ENCODE results near the gene MINDY2. TPM values are rescaled to one million over a fixed set of nuclear protein-coding genes. Genes with fewer than 3 reads are reported as not detected.
A peak's percentile ranks its signal among the peaks of the same experiment; 100 is the strongest.

The MINDY2 gene
- 6.6 TPM for polyA plus RNA-seq (2013, experiment 1 of 2)
- 6.6 TPM for polyA plus RNA-seq (2013, experiment 2 of 2)

- no peaks in the 10 kb centered on the region for H3K9me3 ChIP-seq (replicated peaks in 1 of 2; ENCODE audit: control insufficient read depth in 2 of 2, insufficient read depth in 1 of 2, low read depth in 1 of 2, low read length in 2 of 2)
- H3K18ac ChIP-seq (ENCODE audit: low read length), result peak within 1 kb of the TSS; percentile 100
- H2BK12ac ChIP-seq (ENCODE audit: low read length), result peak within 1 kb of the TSS; percentile 97
- H2AFZ ChIP-seq (ENCODE audit: low read length), result peak within 1 kb of the TSS; percentile 95
- WGBS, 2 donors (ENCODE audit: extremely low coverage in 2 of 2, insufficient read length in 2 of 2, insufficient replicate concordance in 1 of 2), result no CpG with 5 or more reads among the region's 75 CpGs
- H3K14ac ChIP-seq (ENCODE audit: low read length), result peak within 1 kb of the TSS; percentile 56
- H3K27me3 ChIP-seq (ENCODE audit: control insufficient read depth in 3 of 3, insufficient read depth in 3 of 3, low read depth in 1 of 3, low read length in 3 of 3), result no peaks in the 10 kb centered on the region
- no peaks in the 10 kb centered on the region for H3K36me3 ChIP-seq (replicated peaks in 1 of 2; ENCODE audit: control insufficient read depth in 2 of 2, insufficient read depth in 2 of 2, low read length in 2 of 2)
- peak within 1 kb of the TSS; percentile 92 for H2BK15ac ChIP-seq (ENCODE audit: low read length)
- peak within 1 kb of the TSS; percentile 98 for H2BK5ac ChIP-seq (ENCODE audit: low read length)
- peak within 1 kb of the TSS; percentile 59 to 99 for H3K4me3 ChIP-seq (ENCODE audit: low read length in 2 of 2)
- peak within 1 kb of the TSS; percentile 97 for H3K27ac ChIP-seq (replicated peaks; ENCODE audit: low read length)
- H3K23ac ChIP-seq (ENCODE audit: low read depth, low read length, poor library complexity), result peak within 1 kb of the TSS; percentile 45
- peak within 1 kb of the TSS; percentile 81 for H2BK120ac ChIP-seq (ENCODE audit: low read depth, low read length)
- H3K4me2 ChIP-seq (ENCODE audit: insufficient read depth, low read length, poor library complexity, severe bottlenecking), result peak within 1 kb of the TSS; percentile 78
- peak within 1 kb of the TSS; percentile 99 for H3K9ac ChIP-seq (ENCODE audit: low read depth, low read length, poor library complexity)
- peak; percentile 97 for DNase-seq (ENCODE audit: low spot score)
- H2AK5ac ChIP-seq (ENCODE audit: low read depth, low read length), result no peak within 1 kb of the TSS
- H3K79me1 ChIP-seq (ENCODE audit: low read depth, low read length), result peaks cover 1% of the 10 kb centered on the region
- peak within 1 kb of the TSS; percentile 59 for H4K91ac ChIP-seq (ENCODE audit: low read depth, low read length, poor library complexity)
- H3K4me1 ChIP-seq (ENCODE audit: control insufficient read depth in 2 of 2, insufficient read depth in 1 of 2, low read depth in 1 of 2, low read length in 2 of 2), result peaks cover 0 to 11% of the 10 kb centered on the region in 2 donors
- no peak within 1 kb of the TSS for H3K4ac ChIP-seq (ENCODE audit: low read length)
- H4K8ac ChIP-seq (ENCODE audit: low read depth, low read length), result no peak within 1 kb of the TSS
These were observed at the start of gene MINDY2 for GRCh38 chr15:58770857-58771620. Gene MINDY2, plus strand, starts transcription at chr15:58771302. Its CDS starts 94 bp downstream, at chr15:58771396.

- H4K8ac ChIP-seq (ENCODE audit: low read depth, low read length), result no peak overlapping the region
- H3K9me3 ChIP-seq (replicated peaks in 1 of 2; ENCODE audit: control insufficient read depth in 2 of 2, insufficient read depth in 1 of 2, low read depth in 1 of 2, low read length in 2 of 2), result peaks cover 0 to 10% of the 10 kb centered on the region in 2 donors
- H3K27ac ChIP-seq (replicated peaks; ENCODE audit: low read length), result no peak overlapping the region
- H3K4me3 ChIP-seq (ENCODE audit: low read length in 2 of 2), result no peak overlapping the region
- no peak overlapping the region for H3K4me2 ChIP-seq (ENCODE audit: insufficient read depth, low read length, poor library complexity, severe bottlenecking)
- no peak overlapping the region for H2BK120ac ChIP-seq (ENCODE audit: low read depth, low read length)
- H2BK5ac ChIP-seq (ENCODE audit: low read length), result no peak overlapping the region
- H2BK15ac ChIP-seq (ENCODE audit: low read length), result no peak overlapping the region
- H3K14ac ChIP-seq (ENCODE audit: low read length), result no peak overlapping the region
- no peak overlapping the region for H2AFZ ChIP-seq (ENCODE audit: low read length)
- no peak overlapping the region for H3K23ac ChIP-seq (ENCODE audit: low read depth, low read length, poor library complexity)
- H4K91ac ChIP-seq (ENCODE audit: low read depth, low read length, poor library complexity), result no peak overlapping the region
- no CpG with 5 or more reads among the region's 1 CpG for WGBS, 2 donors (ENCODE audit: extremely low coverage in 2 of 2, insufficient read length in 2 of 2, insufficient replicate concordance in 1 of 2)
- no peak overlapping the region for H3K9ac ChIP-seq (ENCODE audit: low read depth, low read length, poor library complexity)
- H2BK12ac ChIP-seq (ENCODE audit: low read length), result no peak overlapping the region
- no peaks in the 10 kb centered on the region for H3K27me3 ChIP-seq (ENCODE audit: control insufficient read depth in 3 of 3, insufficient read depth in 3 of 3, low read depth in 1 of 3, low read length in 3 of 3)
- peaks cover 0 to 4% of the 10 kb centered on the region in 2 donors for H3K36me3 ChIP-seq (replicated peaks in 1 of 2; ENCODE audit: control insufficient read depth in 2 of 2, insufficient read depth in 2 of 2, low read length in 2 of 2)
- H3K18ac ChIP-seq (ENCODE audit: low read length), result no peak overlapping the region
- H2AK5ac ChIP-seq (ENCODE audit: low read depth, low read length), result no peak overlapping the region
- DNase-seq (ENCODE audit: low spot score), result no peak
- no peak overlapping the region for H3K4ac ChIP-seq (ENCODE audit: low read length)
- no peaks in the 10 kb centered on the region for H3K4me1 ChIP-seq (ENCODE audit: control insufficient read depth in 2 of 2, insufficient read depth in 1 of 2, low read depth in 1 of 2, low read length in 2 of 2)
- peaks cover 2% of the 10 kb centered on the region for H3K79me1 ChIP-seq (ENCODE audit: low read depth, low read length)
These were observed 46.6 kb upstream of the MINDY2 start for GRCh38 chr15:58724466-58724865.

GRCh38 chr15:58726867-58727266, 44.2 kb upstream of the MINDY2 start:
- Histone ChIP-seq H3K4me1 (ENCODE audit: control insufficient read depth in 2 of 2, insufficient read depth in 1 of 2, low read depth in 1 of 2, low read length in 2 of 2) (no peaks in the 10 kb centered on the region), H3K18ac (ENCODE audit: low read length) (no peak overlapping the region), H3K23ac (ENCODE audit: low read depth, low read length, poor library complexity) (no peak overlapping the region), H3K36me3 (replicated peaks in 1 of 2; ENCODE audit: control insufficient read depth in 2 of 2, insufficient read depth in 2 of 2, low read length in 2 of 2) (peaks cover 0 to 7% of the 10 kb centered on the region in 2 donors), H3K14ac (ENCODE audit: low read length) (no peak overlapping the region), H4K8ac (ENCODE audit: low read depth, low read length) (no peak overlapping the region), H3K9ac (ENCODE audit: low read depth, low read length, poor library complexity) (no peak overlapping the region), H2AK5ac (ENCODE audit: low read depth, low read length) (no peak overlapping the region), H2BK15ac (ENCODE audit: low read length) (no peak overlapping the region), H3K9me3 (replicated peaks in 1 of 2; ENCODE audit: control insufficient read depth in 2 of 2, insufficient read depth in 1 of 2, low read depth in 1 of 2, low read length in 2 of 2) (peaks cover 0 to 2% of the 10 kb centered on the region in 2 donors), H2BK12ac (ENCODE audit: low read length) (no peak overlapping the region), H3K27ac (replicated peaks; ENCODE audit: low read length) (no peak overlapping the region), H3K4ac (ENCODE audit: low read length) (no peak overlapping the region), H3K79me1 (ENCODE audit: low read depth, low read length) (peaks cover 2% of the 10 kb centered on the region), H2BK5ac (ENCODE audit: low read length) (no peak overlapping the region), H3K4me3 (ENCODE audit: low read length in 2 of 2) (no peak overlapping the region), H3K27me3 (ENCODE audit: control insufficient read depth in 3 of 3, insufficient read depth in 3 of 3, low read depth in 1 of 3, low read length in 3 of 3) (no peaks in the 10 kb centered on the region), H4K91ac (ENCODE audit: low read depth, low read length, poor library complexity) (no peak overlapping the region), H3K4me2 (ENCODE audit: insufficient read depth, low read length, poor library complexity, severe bottlenecking) (no peak overlapping the region), H2AFZ (ENCODE audit: low read length) (no peak overlapping the region), H2BK120ac (ENCODE audit: low read depth, low read length) (no peak overlapping the region)
- WGBS, 2 donors (ENCODE audit: extremely low coverage in 2 of 2, insufficient read length in 2 of 2, insufficient replicate concordance in 1 of 2), result no CpG with 5 or more reads among the region's 12 CpGs
- DNase-seq (ENCODE audit: low spot score), result no peak

DNA sequence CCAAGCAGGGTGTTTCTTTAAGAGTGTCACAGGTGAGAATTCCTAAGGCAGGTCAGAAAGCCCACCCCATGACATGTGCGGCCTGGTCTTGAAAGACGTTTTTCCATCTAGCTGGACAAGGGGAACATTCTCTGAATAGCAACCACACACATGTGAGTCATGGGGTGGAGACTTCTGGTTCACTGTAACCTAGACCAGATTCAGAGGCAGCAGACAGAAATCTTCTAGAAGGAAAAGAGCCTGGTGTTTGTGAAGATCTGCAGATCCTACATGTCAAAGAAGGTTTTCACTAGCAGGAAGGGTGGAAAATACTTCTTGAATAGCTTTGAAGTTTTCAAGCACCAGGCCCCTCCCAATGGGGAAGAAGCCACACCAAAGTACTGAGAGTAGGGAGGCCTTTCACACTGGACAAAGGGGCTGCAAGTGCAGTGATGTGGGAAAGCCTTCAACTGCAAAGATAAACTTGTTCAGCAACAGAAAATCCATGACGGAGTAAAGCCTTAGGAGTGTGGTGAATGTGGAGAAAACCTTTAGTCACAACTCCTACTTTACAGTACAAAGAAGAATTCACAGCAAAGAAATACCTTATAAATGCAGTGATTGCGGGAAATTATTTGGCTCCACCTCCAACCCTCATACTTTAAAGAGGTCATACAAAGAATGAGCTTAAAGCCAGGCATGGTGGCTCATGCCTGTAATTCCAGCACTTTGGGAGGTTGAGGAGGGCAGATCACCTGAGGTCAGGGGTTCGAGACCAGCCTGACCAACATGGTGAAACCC, 39.2 kb upstream of the MINDY2 start:
- no peak overlapping the region for H2AFZ ChIP-seq (ENCODE audit: low read length)
- no CpG with 5 or more reads among the region's 5 CpGs for WGBS, 2 donors (ENCODE audit: extremely low coverage in 2 of 2, insufficient read length in 2 of 2, insufficient replicate concordance in 1 of 2)
- H4K8ac ChIP-seq (ENCODE audit: low read depth, low read length), result no peak overlapping the region
- peak overlapping the region; percentile 23 for H3K27ac ChIP-seq (replicated peaks; ENCODE audit: low read length)
- no peak overlapping the region for H2BK5ac ChIP-seq (ENCODE audit: low read length)
- H3K23ac ChIP-seq (ENCODE audit: low read depth, low read length, poor library complexity), result no peak overlapping the region
- H3K36me3 ChIP-seq (replicated peaks in 1 of 2; ENCODE audit: control insufficient read depth in 2 of 2, insufficient read depth in 2 of 2, low read length in 2 of 2), result peaks cover 0 to 10% of the 10 kb centered on the region in 2 donors
- H2BK15ac ChIP-seq (ENCODE audit: low read length), result no peak overlapping the region
- no peak overlapping the region for H3K4ac ChIP-seq (ENCODE audit: low read length)
- no peak overlapping the region for H2BK120ac ChIP-seq (ENCODE audit: low read depth, low read length)
- no peak overlapping the region for H3K4me3 ChIP-seq (ENCODE audit: low read length in 2 of 2)
- peaks cover 0 to 2% of the 10 kb centered on the region in 2 donors for H3K9me3 ChIP-seq (replicated peaks in 1 of 2; ENCODE audit: control insufficient read depth in 2 of 2, insufficient read depth in 1 of 2, low read depth in 1 of 2, low read length in 2 of 2)
- no peaks in the 10 kb centered on the region for H3K27me3 ChIP-seq (ENCODE audit: control insufficient read depth in 3 of 3, insufficient read depth in 3 of 3, low read depth in 1 of 3, low read length in 3 of 3)
- no peaks in the 10 kb centered on the region for H3K79me1 ChIP-seq (ENCODE audit: low read depth, low read length)
- H2AK5ac ChIP-seq (ENCODE audit: low read depth, low read length), result no peak overlapping the region
- peaks cover 0 to 2% of the 10 kb centered on the region in 2 donors for H3K4me1 ChIP-seq (ENCODE audit: control insufficient read depth in 2 of 2, insufficient read depth in 1 of 2, low read depth in 1 of 2, low read length in 2 of 2)
- no peak overlapping the region for H4K91ac ChIP-seq (ENCODE audit: low read depth, low read length, poor library complexity)
- H3K4me2 ChIP-seq (ENCODE audit: insufficient read depth, low read length, poor library complexity, severe bottlenecking), result no peak overlapping the region
- H2BK12ac ChIP-seq (ENCODE audit: low read length), result no peak overlapping the region
- no peak for DNase-seq (ENCODE audit: low spot score)
- peak overlapping the region; percentile 13 for H3K18ac ChIP-seq (ENCODE audit: low read length)
- no peak overlapping the region for H3K9ac ChIP-seq (ENCODE audit: low read depth, low read length, poor library complexity)
- H3K14ac ChIP-seq (ENCODE audit: low read length), result no peak overlapping the region

All from neuronal stem cell (in vitro differentiated cells).